Stimulated activated CD8-positive, alpha-beta memory T cell treated with anti-CD3 and anti-CD28 coated beads, Interleukin-7, amount 100 ng/mL, for 1 hour (primary cell): ENCODE results near the gene PXDN.

ENCODE experiments used
- DNase-seq, 2 donors: peaks; one replicate each; pipeline ENCODE4 v3.0.0-alpha.2; 2020; ENCODE audit warnings: low read depth in 2 of 2

The PXDN gene

DNA sequence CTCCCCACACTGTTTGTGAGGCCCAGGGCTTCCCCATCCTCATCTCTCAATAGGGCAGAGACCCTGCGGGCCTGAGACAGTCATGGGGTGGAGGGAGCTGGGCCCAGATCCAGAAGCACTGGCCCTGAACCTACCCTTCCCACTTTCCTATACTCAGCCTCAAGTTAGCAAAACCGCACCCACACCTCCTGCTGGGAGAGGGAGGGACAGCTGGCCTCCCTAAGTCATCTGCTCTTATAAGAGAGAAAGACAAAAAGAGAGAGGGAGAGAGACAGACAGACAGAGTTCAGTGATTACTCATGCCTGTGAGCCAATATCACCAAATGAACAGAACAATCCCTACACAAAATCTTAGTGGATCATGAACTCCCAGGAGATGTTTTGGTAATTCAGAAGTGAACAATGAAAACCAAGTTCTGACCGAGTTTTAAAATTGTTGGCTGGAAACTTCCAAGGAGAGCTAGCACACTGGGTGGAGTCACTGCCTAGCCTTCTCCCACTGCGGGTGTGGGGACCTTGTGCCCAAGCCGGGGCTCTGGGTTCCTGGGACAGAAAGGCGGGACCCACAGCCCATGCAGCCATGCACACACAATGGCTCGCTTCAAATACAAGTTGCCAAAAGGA is 130.5 kb downstream of the PXDN start:
- no peak for DNase-seq

- no peak for DNase-seq
Observed at GRCh38 chr2:1613078-1613445, 131.3 kb downstream of the PXDN start.

- no peak for DNase-seq
Observed at GRCh38 chr2:1612391-1613077, 131.8 kb downstream of the PXDN start.

DNA sequence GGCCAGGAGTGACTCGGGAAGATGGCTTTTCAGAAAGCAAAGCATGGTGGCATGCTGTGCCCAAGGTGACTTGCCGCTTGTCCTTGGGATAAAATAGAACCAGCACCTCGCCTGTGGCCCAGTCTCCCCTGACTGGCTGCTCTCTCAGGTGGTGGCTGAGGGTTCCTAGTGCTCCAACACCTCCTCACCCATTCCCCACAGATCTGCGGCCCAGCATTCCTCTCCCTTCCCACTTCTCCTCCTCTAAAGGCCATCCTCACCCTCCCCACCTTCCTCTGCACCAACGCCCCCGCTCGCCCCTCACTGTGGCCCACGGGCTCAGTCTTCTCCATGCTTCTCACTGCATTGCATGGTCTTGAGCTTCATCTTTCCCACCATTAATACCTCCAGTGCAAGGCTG is 132.4 kb downstream of the PXDN start:
- no peak for DNase-seq

- DNase-seq = no peak
Observed at GRCh38 chr2:1610096-1610485, 134.2 kb downstream of the PXDN start.

DNA sequence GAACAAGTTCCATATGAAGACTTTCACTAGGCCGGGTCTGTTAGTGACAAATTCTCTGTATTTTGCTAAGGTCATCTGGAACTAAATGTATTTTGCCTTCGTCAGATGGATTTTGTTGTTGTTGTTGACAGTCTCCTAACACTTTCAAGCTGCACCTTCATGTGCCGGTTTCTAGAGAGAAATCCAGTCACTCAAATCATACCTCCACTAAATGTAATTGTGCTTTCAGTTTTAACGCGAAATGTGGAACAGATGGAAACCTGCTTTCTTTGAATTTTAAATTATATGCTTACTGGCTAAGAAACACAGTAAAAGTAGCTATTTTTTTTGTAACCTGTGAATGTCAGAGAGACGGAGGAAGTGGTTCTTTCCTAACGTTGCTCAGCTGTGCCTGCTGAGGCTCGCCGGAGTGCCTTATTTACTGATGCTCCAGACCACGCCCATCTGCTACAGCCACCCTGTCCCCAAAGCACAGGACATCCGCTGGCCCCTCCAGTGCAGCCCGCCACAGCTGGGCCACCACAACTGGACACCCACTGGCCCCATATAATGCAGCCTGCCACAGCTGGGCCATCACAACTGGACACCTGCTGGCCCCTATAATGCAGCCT is 134.7 kb downstream of the PXDN start:
- no peak for DNase-seq

DNA sequence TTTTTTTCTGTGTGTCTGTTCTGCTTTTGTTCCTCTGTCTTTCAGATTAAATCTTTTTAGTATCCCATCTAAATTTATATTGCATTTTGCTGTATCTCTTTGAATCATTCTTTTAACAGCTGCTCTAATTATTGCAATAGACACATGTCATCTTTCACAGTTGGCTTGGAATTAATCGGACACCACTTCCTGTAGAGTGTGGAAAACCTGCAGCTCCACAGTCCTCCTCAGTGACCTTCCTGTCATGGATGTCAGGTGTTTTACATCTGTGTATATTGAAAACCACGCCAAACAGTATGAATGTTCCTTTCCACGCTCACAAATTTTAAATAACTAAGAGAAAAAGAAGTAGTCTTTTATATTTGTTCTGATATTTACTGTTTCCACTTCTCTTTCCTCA is 135.3 kb downstream of the PXDN start:
- DNase-seq = no peak

- no peak for DNase-seq
Observed at GRCh38 chr2:1607971-1608688, 136.2 kb downstream of the PXDN start.

GRCh38 chr2:1607236-1607920 is 136.9 kb downstream of the PXDN start:
- no peak for DNase-seq

- no peak for DNase-seq
Observed at GRCh38 chr2:1606421-1607235, 137.7 kb downstream of the PXDN start.

DNA sequence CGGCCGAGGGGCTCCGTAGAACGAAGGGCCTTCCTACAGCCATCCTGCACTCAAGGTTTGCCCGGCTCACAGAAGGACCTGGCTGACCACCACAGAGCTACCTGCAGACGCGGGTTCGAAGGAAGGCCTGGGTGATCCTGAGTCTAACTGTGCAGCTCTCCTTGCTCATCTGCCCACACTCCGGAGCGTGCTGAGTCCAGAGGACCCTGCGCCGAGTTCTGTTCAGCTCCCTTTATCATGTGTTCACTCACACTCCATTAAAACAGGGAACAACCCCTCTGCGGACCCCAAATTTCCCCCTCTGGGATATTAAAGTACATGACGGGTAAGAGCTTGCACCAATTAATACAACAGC is 138.3 kb downstream of the PXDN start:
- no peak for DNase-seq

GRCh38 chr2:1605102-1606045 is 138.9 kb downstream of the PXDN start:
- no peak for DNase-seq

DNA sequence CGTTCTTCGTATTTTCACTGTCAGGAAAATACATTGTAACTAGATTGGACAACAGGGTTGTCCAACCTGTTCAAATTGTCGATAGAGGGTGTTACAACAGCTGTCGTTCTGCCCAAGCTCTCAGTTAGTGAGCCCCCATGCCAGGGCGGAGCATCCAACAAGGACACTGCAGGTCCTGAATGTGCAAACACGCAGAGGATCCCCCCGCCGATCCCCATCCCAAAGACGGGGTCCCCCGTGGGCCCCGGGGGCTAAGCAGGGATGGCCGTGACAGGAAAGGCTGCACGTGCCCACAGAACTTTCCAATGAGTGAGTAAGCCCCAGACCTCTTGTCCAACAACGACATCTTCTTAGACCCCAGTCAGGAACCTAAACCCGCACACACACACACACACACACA is 140.8 kb downstream of the PXDN start:
- no peak for DNase-seq

GRCh38 chr2:1603059-1603458 is 141.3 kb downstream of the PXDN start:
- DNase-seq = no peak

GRCh38 chr2:1602278-1603010 is 141.9 kb downstream of the PXDN start:
- DNase-seq = no peak

GRCh38 chr2:1601471-1602277 is 142.6 kb downstream of the PXDN start:
- DNase-seq = no peak

GRCh38 chr2:1601067-1601412 is 143.3 kb downstream of the PXDN start:
- DNase-seq = no peak

DNA sequence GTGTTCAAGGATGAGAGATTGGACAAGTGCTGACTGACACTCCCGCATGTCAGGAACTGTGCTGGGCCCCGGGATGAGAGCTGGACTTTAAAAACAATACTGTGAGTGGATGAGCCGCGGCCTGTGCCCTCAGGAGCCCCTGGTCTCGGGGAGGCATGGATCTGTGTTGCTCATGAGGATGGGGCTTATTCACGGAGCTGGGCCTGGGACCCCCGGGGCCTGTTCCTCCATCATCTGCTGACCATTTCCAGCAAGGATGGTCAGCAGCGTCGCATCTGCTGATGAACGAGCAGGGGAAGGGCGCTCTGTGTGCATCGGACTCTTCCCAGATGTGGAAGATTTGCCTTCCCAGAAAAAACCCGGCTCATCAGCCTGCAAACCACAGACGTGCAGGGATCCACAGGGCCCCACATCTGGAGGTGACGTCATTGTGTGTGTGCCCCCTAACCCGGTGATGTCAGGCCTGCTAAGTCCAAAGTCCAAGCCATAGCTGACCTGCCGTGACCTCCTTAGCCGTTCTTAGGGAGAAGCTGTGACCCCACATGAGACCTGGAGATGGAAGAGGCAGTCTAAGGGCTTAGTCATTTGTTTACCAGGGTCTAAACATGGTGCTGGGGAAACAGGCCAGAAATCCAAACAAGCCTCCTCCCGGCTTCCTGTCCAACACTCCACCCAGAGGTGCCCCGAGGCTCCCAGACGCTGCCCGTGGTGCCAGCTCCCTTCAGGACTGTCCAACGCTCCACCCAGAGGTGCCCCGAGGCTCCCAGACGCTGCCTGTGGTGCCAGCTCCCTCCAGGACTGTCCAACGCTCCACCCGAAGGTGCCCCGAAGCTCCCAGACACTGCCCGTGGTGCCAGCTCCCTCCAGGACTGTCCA is 143.9 kb downstream of the PXDN start:
- no peak for DNase-seq
